ENCODE results near the gene STX8.
A peak's percentile ranks its signal among the peaks of the same experiment; 100 is the strongest.

Gene STX8

DNA sequence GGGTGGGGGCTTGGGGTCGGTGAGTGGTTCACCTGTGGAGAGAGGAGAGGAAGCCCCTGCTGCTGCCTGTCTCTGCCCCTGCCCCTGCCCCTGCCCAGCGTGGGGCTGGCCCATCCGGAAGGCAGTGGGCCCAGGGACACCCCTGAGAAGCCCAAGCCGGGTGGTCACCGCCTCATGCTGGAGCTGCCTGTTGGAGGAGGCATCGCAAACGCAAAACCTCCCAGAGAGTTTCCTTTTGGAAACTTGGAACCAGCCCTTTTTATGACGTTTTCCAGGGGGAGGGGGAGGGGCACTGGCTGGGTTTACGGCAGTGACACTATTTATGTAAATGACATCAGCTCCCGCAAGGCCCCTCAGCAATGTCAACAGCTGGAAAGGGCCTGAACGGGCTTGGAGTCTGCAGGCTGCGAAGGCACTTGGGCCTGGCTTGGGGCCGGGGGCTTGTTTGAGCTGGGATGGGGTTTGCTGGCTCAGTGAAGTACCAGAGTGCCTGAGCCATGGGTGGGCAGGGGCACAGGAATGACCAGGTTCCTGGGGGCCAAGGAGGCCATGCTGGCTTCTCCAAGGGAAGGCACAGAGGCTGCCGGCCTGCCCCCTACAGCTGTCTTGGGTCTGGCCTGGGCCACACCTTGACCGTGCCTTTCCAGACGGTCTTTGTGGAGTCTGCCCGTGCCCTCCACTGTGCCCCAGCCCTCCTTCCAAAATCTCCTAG lies 334.8 kb downstream of the STX8 start (continued):
- TF ChIP-seq ZNF24 (tag by site-specific recombination; IDR thresholded peaks at IDR 0.05): no peak
- TF ChIP-seq GLI4 (tag by site-specific recombination; IDR thresholded peaks at IDR 0.05): no peak
- peak; percentile 97 for TF ChIP-seq ZNF335 (tag by site-specific recombination; conservative IDR thresholded peaks at IDR 0.05)
- no peak for TF ChIP-seq ZNF560 (tag by site-specific recombination; IDR thresholded peaks at IDR 0.05; ENCODE audit: borderline replicate concordance)
- TF ChIP-seq HOXA7 (CRISPR knock-in tag; IDR thresholded peaks at IDR 0.05; ENCODE audit: borderline replicate concordance): no peak
- TF ChIP-seq KLF10 (tag by site-specific recombination; IDR thresholded peaks at IDR 0.05): peak; percentile 86
- TF ChIP-seq ZNF707 (tag by site-specific recombination; IDR thresholded peaks at IDR 0.05): no peak
- TF ChIP-seq, protein P1, sequence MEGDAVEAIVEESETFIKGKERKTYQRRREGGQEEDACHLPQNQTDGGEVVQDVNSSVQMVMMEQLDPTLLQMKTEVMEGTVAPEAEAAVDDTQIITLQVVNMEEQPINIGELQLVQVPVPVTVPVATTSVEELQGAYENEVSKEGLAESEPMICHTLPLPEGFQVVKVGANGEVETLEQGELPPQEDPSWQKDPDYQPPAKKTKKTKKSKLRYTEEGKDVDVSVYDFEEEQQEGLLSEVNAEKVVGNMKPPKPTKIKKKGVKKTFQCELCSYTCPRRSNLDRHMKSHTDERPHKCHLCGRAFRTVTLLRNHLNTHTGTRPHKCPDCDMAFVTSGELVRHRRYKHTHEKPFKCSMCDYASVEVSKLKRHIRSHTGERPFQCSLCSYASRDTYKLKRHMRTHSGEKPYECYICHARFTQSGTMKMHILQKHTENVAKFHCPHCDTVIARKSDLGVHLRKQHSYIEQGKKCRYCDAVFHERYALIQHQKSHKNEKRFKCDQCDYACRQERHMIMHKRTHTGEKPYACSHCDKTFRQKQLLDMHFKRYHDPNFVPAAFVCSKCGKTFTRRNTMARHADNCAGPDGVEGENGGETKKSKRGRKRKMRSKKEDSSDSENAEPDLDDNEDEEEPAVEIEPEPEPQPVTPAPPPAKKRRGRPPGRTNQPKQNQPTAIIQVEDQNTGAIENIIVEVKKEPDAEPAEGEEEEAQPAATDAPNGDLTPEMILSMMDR (tag by site-specific recombination; IDR thresholded peaks at IDR 0.05): no peak
- TF ChIP-seq ZNF544 (tag by site-specific recombination; IDR thresholded peaks at IDR 0.05): no peak
- TF ChIP-seq, protein P2, sequence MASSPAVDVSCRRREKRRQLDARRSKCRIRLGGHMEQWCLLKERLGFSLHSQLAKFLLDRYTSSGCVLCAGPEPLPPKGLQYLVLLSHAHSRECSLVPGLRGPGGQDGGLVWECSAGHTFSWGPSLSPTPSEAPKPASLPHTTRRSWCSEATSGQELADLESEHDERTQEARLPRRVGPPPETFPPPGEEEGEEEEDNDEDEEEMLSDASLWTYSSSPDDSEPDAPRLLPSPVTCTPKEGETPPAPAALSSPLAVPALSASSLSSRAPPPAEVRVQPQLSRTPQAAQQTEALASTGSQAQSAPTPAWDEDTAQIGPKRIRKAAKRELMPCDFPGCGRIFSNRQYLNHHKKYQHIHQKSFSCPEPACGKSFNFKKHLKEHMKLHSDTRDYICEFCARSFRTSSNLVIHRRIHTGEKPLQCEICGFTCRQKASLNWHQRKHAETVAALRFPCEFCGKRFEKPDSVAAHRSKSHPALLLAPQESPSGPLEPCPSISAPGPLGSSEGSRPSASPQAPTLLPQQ (tag by site-specific recombination; IDR thresholded peaks at IDR 0.05): peak; percentile 62
- no peak for TF ChIP-seq PRDM1 (tag by site-specific recombination; IDR thresholded peaks at IDR 0.05)
- peak; percentile 25; the same call in 1 of the 2 replicates for TF ChIP-seq SP7 (tag by site-specific recombination; IDR thresholded peaks at IDR 0.05)
- no peak for TF ChIP-seq YY1 (tag by site-specific recombination; IDR thresholded peaks at IDR 0.05)
- TF ChIP-seq, protein P3, sequence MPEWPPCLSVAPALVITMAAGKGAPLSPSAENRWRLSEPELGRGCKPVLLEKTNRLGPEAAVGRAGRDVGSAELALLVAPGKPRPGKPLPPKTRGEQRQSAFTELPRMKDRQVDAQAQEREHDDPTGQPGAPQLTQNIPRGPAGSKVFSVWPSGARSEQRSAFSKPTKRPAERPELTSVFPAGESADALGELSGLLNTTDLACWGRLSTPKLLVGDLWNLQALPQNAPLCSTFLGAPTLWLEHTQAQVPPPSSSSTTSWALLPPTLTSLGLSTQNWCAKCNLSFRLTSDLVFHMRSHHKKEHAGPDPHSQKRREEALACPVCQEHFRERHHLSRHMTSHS (tag by site-specific recombination; IDR thresholded peaks at IDR 0.05): no peak
- TF ChIP-seq ZNF658 (tag by site-specific recombination; IDR thresholded peaks at IDR 0.05): no peak
- no peak for TF ChIP-seq ZNF843 (tag by site-specific recombination; IDR thresholded peaks at IDR 0.05)
- no peak for TF ChIP-seq ZNF354C (tag by site-specific recombination; IDR thresholded peaks at IDR 0.05; ENCODE audit: borderline replicate concordance, low read depth)
- TF ChIP-seq, protein P4, sequence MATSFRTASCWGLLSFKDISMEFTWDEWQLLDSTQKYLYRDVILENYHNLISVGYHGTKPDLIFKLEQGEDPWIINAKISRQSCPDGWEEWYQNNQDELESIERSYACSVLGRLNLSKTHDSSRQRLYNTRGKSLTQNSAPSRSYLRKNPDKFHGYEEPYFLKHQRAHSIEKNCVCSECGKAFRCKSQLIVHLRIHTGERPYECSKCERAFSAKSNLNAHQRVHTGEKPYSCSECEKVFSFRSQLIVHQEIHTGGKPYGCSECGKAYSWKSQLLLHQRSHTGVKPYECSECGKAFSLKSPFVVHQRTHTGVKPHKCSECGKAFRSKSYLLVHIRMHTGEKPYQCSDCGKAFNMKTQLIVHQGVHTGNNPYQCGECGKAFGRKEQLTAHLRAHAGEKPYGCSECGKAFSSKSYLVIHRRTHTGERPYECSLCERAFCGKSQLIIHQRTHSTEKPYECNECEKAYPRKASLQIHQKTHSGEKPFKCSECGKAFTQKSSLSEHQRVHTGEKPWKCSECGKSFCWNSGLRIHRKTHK (tag by site-specific recombination; IDR thresholded peaks at IDR 0.05): no peak
- no peak for TF ChIP-seq ZNF596 (tag by site-specific recombination; IDR thresholded peaks at IDR 0.05)
- TF ChIP-seq, protein P5, sequence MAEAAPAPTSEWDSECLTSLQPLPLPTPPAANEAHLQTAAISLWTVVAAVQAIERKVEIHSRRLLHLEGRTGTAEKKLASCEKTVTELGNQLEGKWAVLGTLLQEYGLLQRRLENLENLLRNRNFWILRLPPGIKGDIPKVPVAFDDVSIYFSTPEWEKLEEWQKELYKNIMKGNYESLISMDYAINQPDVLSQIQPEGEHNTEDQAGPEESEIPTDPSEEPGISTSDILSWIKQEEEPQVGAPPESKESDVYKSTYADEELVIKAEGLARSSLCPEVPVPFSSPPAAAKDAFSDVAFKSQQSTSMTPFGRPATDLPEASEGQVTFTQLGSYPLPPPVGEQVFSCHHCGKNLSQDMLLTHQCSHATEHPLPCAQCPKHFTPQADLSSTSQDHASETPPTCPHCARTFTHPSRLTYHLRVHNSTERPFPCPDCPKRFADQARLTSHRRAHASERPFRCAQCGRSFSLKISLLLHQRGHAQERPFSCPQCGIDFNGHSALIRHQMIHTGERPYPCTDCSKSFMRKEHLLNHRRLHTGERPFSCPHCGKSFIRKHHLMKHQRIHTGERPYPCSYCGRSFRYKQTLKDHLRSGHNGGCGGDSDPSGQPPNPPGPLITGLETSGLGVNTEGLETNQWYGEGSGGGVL (tag by site-specific recombination; IDR thresholded peaks at IDR 0.05): no peak
- TF ChIP-seq, protein P6, sequence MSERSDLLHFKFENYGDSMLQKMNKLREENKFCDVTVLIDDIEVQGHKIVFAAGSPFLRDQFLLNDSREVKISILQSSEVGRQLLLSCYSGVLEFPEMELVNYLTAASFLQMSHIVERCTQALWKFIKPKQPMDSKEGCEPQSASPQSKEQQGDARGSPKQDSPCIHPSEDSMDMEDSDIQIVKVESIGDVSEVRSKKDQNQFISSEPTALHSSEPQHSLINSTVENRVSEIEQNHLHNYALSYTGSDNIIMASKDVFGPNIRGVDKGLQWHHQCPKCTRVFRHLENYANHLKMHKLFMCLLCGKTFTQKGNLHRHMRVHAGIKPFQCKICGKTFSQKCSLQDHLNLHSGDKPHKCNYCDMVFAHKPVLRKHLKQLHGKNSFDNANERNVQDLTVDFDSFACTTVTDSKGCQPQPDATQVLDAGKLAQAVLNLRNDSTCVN (tag by site-specific recombination; optimal IDR thresholded peaks at IDR 0.05): no peak
- TF ChIP-seq ZBTB21 (tag by site-specific recombination; IDR thresholded peaks at IDR 0.05): peak; percentile 90
- 0 out of 2 replicates have a peak, but pooled peaks have one; percentile 21 for TF ChIP-seq ZNF2 (tag by site-specific recombination; IDR thresholded peaks at IDR 0.05)
- TF ChIP-seq, protein P7, sequence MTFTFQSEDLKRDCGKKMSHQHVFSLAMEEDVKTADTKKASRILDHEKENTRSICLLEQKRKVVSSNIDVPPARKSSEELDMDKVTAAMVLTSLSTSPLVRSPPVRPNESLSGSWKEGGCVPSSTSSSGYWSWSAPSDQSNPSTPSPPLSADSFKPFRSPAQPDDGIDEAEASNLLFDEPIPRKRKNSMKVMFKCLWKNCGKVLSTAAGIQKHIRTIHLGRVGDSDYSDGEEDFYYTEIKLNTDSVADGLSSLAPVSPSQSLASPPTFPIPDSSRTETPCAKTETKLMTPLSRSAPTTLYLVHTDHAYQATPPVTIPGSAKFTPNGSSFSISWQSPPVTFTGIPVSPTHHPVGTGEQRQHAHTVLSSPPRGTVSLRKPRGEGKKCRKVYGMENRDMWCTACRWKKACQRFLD (tag by site-specific recombination; IDR thresholded peaks at IDR 0.05): no peak
- no peak for TF ChIP-seq ZNF175 (tag by site-specific recombination; IDR thresholded peaks at IDR 0.05)
- TF ChIP-seq, protein P8, sequence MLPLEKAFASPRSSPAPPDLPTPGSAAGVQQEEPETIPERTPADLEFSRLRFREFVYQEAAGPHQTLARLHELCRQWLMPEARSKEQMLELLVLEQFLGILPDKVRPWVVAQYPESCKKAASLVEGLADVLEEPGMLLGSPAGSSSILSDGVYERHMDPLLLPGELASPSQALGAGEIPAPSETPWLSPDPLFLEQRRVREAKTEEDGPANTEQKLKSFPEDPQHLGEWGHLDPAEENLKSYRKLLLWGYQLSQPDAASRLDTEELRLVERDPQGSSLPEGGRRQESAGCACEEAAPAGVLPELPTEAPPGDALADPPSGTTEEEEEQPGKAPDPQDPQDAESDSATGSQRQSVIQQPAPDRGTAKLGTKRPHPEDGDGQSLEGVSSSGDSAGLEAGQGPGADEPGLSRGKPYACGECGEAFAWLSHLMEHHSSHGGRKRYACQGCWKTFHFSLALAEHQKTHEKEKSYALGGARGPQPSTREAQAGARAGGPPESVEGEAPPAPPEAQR (tag by site-specific recombination; IDR thresholded peaks at IDR 0.05): no peak
- TF ChIP-seq, protein P9, sequence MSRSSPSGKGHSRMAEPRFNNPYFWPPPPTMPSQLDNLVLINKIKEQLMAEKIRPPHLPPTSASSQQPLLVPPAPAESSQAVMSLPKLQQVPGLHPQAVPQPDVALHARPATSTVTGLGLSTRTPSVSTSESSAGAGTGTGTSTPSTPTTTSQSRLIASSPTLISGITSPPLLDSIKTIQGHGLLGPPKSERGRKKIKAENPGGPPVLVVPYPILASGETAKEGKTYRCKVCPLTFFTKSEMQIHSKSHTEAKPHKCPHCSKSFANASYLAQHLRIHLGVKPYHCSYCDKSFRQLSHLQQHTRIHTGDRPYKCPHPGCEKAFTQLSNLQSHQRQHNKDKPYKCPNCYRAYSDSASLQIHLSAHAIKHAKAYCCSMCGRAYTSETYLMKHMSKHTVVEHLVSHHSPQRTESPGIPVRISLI (tag by site-specific recombination; IDR thresholded peaks at IDR 0.05): no peak
- peak; percentile 26; the same call in 1 of the 2 replicates for TF ChIP-seq ZNF184 (tag by site-specific recombination; IDR thresholded peaks at IDR 0.05)

Measured in HEK293 (cell line).